Prostate gland (tissue), 2 donors: ENCODE measurements around the gene ZNF19.

ENCODE experiments used
- CTCF ChIP-seq, 4 experiments: fragments of 200-600 bp in 2 of 4; fragments of 450-650 bp in 2 of 4; sonication (generic) in 2 of 4; IDR thresholded peaks; 1 replicate in 3 of 4; 2 replicates in 1 of 4; pipeline ENCODE4 v1.5.1; 2016 to 2019; ENCODE audit warnings: antibody characterized with exemption in 4 of 4, mild to moderate bottlenecking in 2 of 4, moderate library complexity in 2 of 4
- POLR2AphosphoS5 ChIP-seq: sonication (generic); formaldehyde crosslinking; IDR thresholded peaks from one replicate; pipeline ENCODE4 v1.6.1; 2017; ENCODE audit warnings: antibody characterized with exemption

DNA sequence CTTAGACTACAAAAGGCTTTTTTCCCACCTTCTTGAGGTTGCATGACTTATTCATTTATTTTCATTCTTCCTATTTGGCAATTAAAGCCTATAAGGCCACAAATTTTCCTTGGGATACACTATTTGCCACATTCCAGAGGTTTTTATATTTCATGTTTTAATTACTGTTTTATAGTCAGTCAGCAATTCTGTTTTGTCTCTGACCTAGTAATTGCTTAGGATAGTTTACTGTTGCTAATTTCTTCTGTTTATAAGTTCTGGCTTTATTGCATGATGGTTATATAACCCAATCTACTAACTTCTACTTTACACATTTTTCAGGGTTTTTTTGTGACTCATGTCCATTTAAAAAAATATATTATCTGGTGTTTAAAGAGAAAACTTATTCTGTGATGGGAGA lies 29.6 kb downstream of the ZNF19 start:
- TF ChIP-seq CTCF (IDR thresholded peaks at IDR 0.05) (no peak), POLR2AphosphoS5 (no peak)
